ENCODE results near the gene CEP128. TPM values are rescaled to one million over a fixed set of nuclear protein-coding genes. Genes with fewer than 3 reads are reported as not detected.

Gene CEP128
- polyA plus RNA-seq, 1 donor (not counting 4 experiments of a cell fraction or from before 2014, with no cell fraction given), result 2.6 TPM

GRCh38 chr14:80948291-80948690 lies 6.8 kb upstream of the CEP128 start:
- no peak overlapping the region for H3K4me3 ChIP-seq (ENCODE audit: control insufficient read depth in 2 of 3, extremely low read depth in 1 of 3, insufficient read depth in 2 of 3, low read depth in 1 of 3, low read length in 3 of 3)
- no peak overlapping the region for H2AFZ ChIP-seq (ENCODE audit: control insufficient read depth, low read length)
- H3K4me2 ChIP-seq (ENCODE audit: control insufficient read depth, extremely low read depth, insufficient read depth, low read depth, low read length), result no peak overlapping the region
- FAIRE-seq, result no peak
- H3K36me3 ChIP-seq (ENCODE audit: control insufficient read depth in 2 of 2, extremely low read depth in 1 of 2, insufficient read depth in 2 of 2, low read length in 2 of 2), result no peaks in the 10 kb centered on the region
- H3K27ac ChIP-seq (ENCODE audit: control insufficient read depth, insufficient read depth, low read length), result no peak overlapping the region
- no peaks in the 10 kb centered on the region for H3K9me3 ChIP-seq (ENCODE audit: control insufficient read depth, low read depth, low read length)
- dilution Hi-C loops (cut with MboI; ENCODE audit: extremely low pct_ligation_motif_present, low sequenced_read_pairs), result no loop called here
- H4K20me1 ChIP-seq (ENCODE audit: control insufficient read depth, extremely low read depth, insufficient read depth, low read length), result no peaks in the 10 kb centered on the region
- no peaks in the 10 kb centered on the region for H3K9me1 ChIP-seq (ENCODE audit: control insufficient read depth, extremely low read depth, insufficient read depth, low read length)
- peaks cover 16% of the 10 kb centered on the region for H3K4me1 ChIP-seq (ENCODE audit: control insufficient read depth, extremely low read depth, insufficient read depth, low read length)
- H3K27me3 ChIP-seq (ENCODE audit: control insufficient read depth, extremely low read depth, insufficient read depth, low read length), result no peaks in the 10 kb centered on the region
- no peak for DNase-seq (ENCODE audit: low read depth, low spot score)
- no peaks in the 10 kb centered on the region for H3K79me2 ChIP-seq (ENCODE audit: control insufficient read depth, insufficient read depth, low read length)
- no peak overlapping the region for H3K9ac ChIP-seq (ENCODE audit: control insufficient read depth, extremely low read depth, insufficient read depth, low read length)
- no peak for TF ChIP-seq CTCF (optimal IDR thresholded peaks at IDR 0.05 in 1 of 3, IDR thresholded peaks at IDR 0.05 in 1 of 3, conservative IDR thresholded peaks at IDR 0.05 in 1 of 3; ENCODE audit: extremely low read depth in 1 of 3, insufficient read depth in 2 of 3, low read length in 3 of 3)
- no peak for TF ChIP-seq EZH2 (IDR thresholded peaks at IDR 0.05; ENCODE audit: low read length)

DNA sequence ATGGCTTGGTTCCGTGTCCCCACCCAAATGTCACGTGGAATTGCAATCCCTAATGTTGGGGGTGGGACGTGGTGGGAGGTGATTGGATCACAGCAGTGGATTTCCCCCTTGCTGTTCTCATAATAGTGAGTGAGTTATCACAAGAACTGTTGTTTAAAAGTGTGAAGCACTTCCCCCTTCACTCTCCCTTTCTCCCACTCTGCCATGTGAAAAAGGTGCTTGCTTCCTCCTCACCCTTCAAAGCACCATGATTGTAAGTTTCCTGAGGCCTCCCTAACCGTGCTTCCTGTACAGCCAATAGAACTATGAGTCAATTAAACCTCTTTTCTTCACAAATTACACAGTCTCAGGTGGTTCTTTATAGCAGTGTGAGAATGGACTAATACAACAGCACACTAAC lies 5.3 kb upstream of the CEP128 start:
- Histone ChIP-seq H3K9me1 (ENCODE audit: control insufficient read depth, extremely low read depth, insufficient read depth, low read length) (no peaks in the 10 kb centered on the region), H3K27me3 (ENCODE audit: control insufficient read depth, extremely low read depth, insufficient read depth, low read length) (no peaks in the 10 kb centered on the region)
- dilution Hi-C loops (cut with MboI; ENCODE audit: extremely low pct_ligation_motif_present, low sequenced_read_pairs), result no loop called here

More for the DNA sequence above, 5.3 kb upstream of the CEP128 start:
- DNase-seq (ENCODE audit: low read depth, low spot score) (no peak), FAIRE-seq (no peak)
- TF ChIP-seq EZH2 (IDR thresholded peaks at IDR 0.05; ENCODE audit: low read length) (no peak), CTCF (optimal IDR thresholded peaks at IDR 0.05 in 1 of 3, IDR thresholded peaks at IDR 0.05 in 1 of 3, conservative IDR thresholded peaks at IDR 0.05 in 1 of 3; ENCODE audit: extremely low read depth in 1 of 3, insufficient read depth in 2 of 3, low read length in 3 of 3) (no peak)
- no peak overlapping the region for H3K9ac ChIP-seq (ENCODE audit: control insufficient read depth, extremely low read depth, insufficient read depth, low read length)
- H3K9me3 ChIP-seq (ENCODE audit: control insufficient read depth, low read depth, low read length), result no peaks in the 10 kb centered on the region
- no peak overlapping the region for H2AFZ ChIP-seq (ENCODE audit: control insufficient read depth, low read length)
- H3K36me3 ChIP-seq (ENCODE audit: control insufficient read depth in 2 of 2, extremely low read depth in 1 of 2, insufficient read depth in 2 of 2, low read length in 2 of 2), result no peaks in the 10 kb centered on the region
- no peak overlapping the region for H3K4me2 ChIP-seq (ENCODE audit: control insufficient read depth, extremely low read depth, insufficient read depth, low read depth, low read length)
- H3K4me1 ChIP-seq (ENCODE audit: control insufficient read depth, extremely low read depth, insufficient read depth, low read length), result peaks cover 23% of the 10 kb centered on the region
- no peak overlapping the region for H3K27ac ChIP-seq (ENCODE audit: control insufficient read depth, insufficient read depth, low read length)
- no peak overlapping the region for H3K4me3 ChIP-seq (ENCODE audit: control insufficient read depth in 2 of 3, extremely low read depth in 1 of 3, insufficient read depth in 2 of 3, low read depth in 1 of 3, low read length in 3 of 3)
- H4K20me1 ChIP-seq (ENCODE audit: control insufficient read depth, extremely low read depth, insufficient read depth, low read length), result no peaks in the 10 kb centered on the region
- H3K79me2 ChIP-seq (ENCODE audit: control insufficient read depth, insufficient read depth, low read length), result no peaks in the 10 kb centered on the region
